ENCODE results near the gene ALDH6A1. TPM values are rescaled to one million over a fixed set of nuclear protein-coding genes. Genes with fewer than 3 reads are reported as not detected.
"Not testable (repeated sequence)": the region's sequence is repeated elsewhere in the genome, so short reads cannot be mapped to it uniquely, and the experiment has no call there.

Gene ALDH6A1
- 8.9 TPM for polyA plus RNA-seq (2012; ENCODE audit: missing spikeins)

- DNase-seq (ENCODE audit: insufficient read length), result peak; percentile 98
- peak; percentile 97 for FAIRE-seq
- TF ChIP-seq TAF1 (IDR thresholded peaks at IDR 0.05; ENCODE audit: borderline replicate concordance, low read depth, low read length) (peak; percentile 79; the same call in 1 of the 2 replicates), POLR2A (IDR thresholded peaks at IDR 0.05; ENCODE audit: low read depth, low read length) (peak; percentile 75), POLR2AphosphoS5 (IDR thresholded peaks at IDR 0.05; ENCODE audit: low read depth, low read length) (no peak; the same call in 1 of the 2 replicates)
Observed at GRCh38 chr14:74084277-74085046, at the start of gene ALDH6A1, which contains the start of gene LIN52. Gene ALDH6A1, minus strand, starts transcription at chr14:74084453. Its CDS starts 59 bp downstream, at chr14:74084394. Gene LIN52, plus strand, starts transcription at chr14:74084956. Its CDS starts 19 bp downstream, at chr14:74084975.

GRCh38 chr14:74127634-74128033 is 43.4 kb upstream of the ALDH6A1 start:
- TF ChIP-seq TAF1 (IDR thresholded peaks at IDR 0.05; ENCODE audit: borderline replicate concordance, low read depth, low read length) (no peak), POLR2A (IDR thresholded peaks at IDR 0.05; ENCODE audit: low read depth, low read length) (no peak), POLR2AphosphoS5 (IDR thresholded peaks at IDR 0.05; ENCODE audit: low read depth, low read length) (no peak)
- DNase-seq (ENCODE audit: insufficient read length), result no peak
- FAIRE-seq, result no peak

DNA sequence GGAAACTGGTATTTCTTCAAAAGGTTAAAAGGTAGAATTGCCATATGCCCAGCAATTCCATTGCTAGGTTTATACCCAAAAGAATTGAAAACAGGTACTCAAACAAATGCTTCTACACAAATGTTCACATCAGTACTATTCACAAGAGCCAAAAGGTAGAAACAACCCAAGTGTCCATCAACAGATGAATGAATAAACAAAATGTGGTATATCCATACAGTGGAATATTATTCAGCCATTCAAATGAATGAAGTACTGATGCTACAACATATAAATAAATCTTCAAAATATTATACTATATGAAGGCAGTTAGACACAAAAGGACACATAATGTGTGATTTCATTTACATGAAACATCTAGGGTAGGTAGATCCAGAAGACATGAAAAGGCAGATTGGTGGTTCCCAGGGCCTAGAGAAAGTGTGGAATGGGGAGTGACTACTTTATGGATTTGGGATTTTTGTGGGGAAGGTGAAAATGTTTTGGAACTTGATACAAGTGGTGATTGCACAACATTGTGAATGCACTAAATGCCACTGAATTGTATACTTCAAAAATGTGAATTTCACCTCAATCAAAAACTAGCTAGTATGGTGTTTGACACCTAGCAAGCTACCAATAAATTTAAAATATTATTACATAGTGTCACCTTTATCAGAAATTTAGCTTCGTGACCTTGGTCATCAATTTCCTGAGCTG is 42.2 kb upstream of the ALDH6A1 start:
- DNase-seq (ENCODE audit: insufficient read length), result no peak
- TF ChIP-seq TAF1 (IDR thresholded peaks at IDR 0.05; ENCODE audit: borderline replicate concordance, low read depth, low read length) (no peak), POLR2AphosphoS5 (IDR thresholded peaks at IDR 0.05; ENCODE audit: low read depth, low read length) (no peak), POLR2A (IDR thresholded peaks at IDR 0.05; ENCODE audit: low read depth, low read length) (no peak)
- FAIRE-seq, result no peak

DNA sequence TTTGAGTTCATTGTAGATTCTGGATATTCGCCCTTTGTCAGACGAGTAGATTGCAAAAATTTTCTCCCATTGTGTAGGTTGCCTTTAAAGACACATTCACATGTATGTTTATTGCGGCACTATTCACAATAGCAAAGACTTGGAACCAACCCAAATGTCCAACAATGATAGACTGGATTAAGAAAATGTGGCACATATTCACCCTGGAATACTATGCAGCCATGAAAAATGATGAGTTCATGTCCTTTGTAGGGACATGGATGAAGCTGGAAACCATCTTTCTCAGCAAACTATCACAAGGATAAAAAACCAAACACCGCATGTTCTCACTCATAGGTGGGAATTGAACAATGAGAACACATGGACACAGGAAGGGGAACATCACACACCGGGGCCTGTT is 41.2 kb upstream of the ALDH6A1 start:
- DNase-seq (ENCODE audit: insufficient read length); FAIRE-seq: not testable (repeated sequence)

DNA sequence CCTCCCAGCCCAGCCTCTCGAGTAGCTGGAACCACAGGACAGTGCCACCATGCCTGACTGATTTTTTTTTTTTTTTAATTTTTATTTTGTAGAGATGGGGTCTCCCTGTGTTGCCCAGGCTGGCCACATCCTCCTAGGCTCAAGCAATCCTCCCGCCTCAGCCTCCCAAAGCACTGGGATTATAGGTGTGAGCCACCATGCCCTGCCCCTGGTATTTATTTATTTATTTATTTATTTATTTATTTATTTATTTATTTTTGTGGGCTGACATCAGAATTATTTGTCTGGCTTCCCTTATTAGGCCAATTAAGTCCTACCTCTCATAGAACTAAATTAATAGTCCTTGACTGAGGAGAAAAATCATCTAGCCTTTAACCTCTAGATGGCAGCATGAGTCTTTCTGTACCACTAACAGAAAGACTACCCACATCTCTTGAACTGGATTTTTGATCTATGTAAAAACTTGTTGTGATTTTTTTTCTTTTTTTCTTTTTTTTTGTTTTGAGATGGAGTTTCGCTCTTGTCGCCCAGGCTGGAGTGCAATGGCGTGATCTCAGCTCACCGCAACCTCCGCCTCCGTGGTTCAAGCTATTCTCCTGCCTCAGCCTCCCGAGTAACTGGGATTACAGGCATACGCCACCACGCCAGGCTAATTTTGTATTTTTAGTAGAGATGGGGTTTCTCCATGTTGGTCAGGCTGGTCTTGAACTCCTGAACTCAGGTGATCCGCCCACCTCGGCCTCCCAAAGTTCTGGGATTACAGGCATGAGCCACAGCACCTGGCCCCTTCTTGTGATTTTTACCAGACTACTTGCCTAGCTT is 27.4 kb upstream of the ALDH6A1 start:
- FAIRE-seq, result peak; percentile 57

DNA sequence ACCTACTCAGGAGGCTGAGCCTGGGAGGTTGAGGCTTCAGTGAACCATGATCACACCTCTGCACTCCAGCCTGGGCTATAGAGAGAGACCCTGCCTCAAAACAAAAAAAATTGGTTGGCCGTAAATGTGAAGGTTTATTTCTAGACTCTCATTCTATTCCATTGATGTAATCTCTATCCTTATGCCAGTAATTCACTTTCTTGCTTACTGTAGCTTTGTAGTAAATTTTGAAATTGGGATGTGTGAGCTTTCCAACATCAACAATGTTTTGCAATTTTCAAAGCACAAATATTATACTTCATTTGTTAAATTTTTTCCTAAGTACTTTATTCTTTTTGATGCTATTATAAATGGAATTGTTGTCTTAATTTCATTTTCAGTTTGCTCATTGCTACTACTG is 25.1 kb upstream of the ALDH6A1 start:
- FAIRE-seq, result no peak
- no peak for TF ChIP-seq POLR2A (IDR thresholded peaks at IDR 0.05; ENCODE audit: low read depth, low read length)
- TF ChIP-seq TAF1 (IDR thresholded peaks at IDR 0.05; ENCODE audit: borderline replicate concordance, low read depth, low read length), result no peak
- TF ChIP-seq POLR2AphosphoS5 (IDR thresholded peaks at IDR 0.05; ENCODE audit: low read depth, low read length), result no peak
- DNase-seq (ENCODE audit: insufficient read length), result no peak

More for the DNA sequence above, 27.4 kb upstream of the ALDH6A1 start:
- DNase-seq (ENCODE audit: insufficient read length), result not testable (repeated sequence)

- FAIRE-seq (no peak), DNase-seq (ENCODE audit: insufficient read length) (no peak)
- no peak for TF ChIP-seq POLR2AphosphoS5 (IDR thresholded peaks at IDR 0.05; ENCODE audit: low read depth, low read length)
- no peak for TF ChIP-seq TAF1 (IDR thresholded peaks at IDR 0.05; ENCODE audit: borderline replicate concordance, low read depth, low read length)
- TF ChIP-seq POLR2A (IDR thresholded peaks at IDR 0.05; ENCODE audit: low read depth, low read length), result no peak
Observed at GRCh38 chr14:74105381-74105780, 21.1 kb upstream of the ALDH6A1 start.

- TF ChIP-seq TAF1 (IDR thresholded peaks at IDR 0.05; ENCODE audit: borderline replicate concordance, low read depth, low read length) (no peak), POLR2AphosphoS5 (IDR thresholded peaks at IDR 0.05; ENCODE audit: low read depth, low read length) (no peak)
- no peak for FAIRE-seq
- DNase-seq (ENCODE audit: insufficient read length), result no peak
Observed at GRCh38 chr14:74089251-74090020, 5.2 kb upstream of the ALDH6A1 start.

- DNase-seq (ENCODE audit: insufficient read length) (peak; percentile 19), FAIRE-seq (peak; percentile 40)
- TF ChIP-seq POLR2AphosphoS5 (IDR thresholded peaks at IDR 0.05; ENCODE audit: low read depth, low read length), result no peak
Observed at GRCh38 chr14:74085828-74086227, 1.6 kb upstream of the ALDH6A1 start.

DNA sequence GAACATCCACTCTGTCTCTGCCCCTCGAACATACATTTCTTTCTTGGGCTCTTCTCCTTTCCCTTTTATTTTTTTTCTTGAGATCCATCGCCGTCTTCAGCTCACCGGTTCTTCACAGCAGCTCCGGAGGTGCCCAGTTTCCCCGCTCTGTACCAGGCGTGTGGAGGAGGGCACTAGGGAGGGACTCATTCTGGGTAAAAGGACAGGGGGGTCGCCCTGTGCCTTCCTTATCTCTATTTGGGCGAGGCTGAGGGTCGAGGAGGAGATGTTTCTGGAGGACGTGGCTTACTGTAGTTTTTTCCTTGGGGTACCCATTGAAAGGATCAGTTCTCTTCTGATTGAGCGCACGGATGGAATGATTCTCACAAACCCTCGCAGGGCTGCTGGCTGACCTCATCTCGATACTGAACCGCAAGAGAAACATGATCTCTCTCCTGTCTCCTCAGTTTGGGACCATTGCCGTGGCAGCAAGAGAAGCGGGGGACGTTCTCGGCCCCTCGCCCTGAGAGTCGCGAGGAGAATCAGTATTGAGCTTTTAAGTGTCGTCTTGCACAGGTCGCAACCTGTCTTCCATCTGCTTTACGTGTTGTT is 889 bp upstream of the ALDH6A1 start:
- FAIRE-seq (peak; percentile 17), DNase-seq (ENCODE audit: insufficient read length) (peak; percentile 7)
- TF ChIP-seq POLR2A (IDR thresholded peaks at IDR 0.05; ENCODE audit: low read depth, low read length) (0 out of 2 replicates have a peak, but pooled peaks have one; percentile 39), POLR2AphosphoS5 (IDR thresholded peaks at IDR 0.05; ENCODE audit: low read depth, low read length) (0 out of 2 replicates have a peak, but pooled peaks have one; percentile 38), TAF1 (IDR thresholded peaks at IDR 0.05; ENCODE audit: borderline replicate concordance, low read depth, low read length) (no peak)
